Adrenal gland (tissue), 5 donors: ENCODE measurements around the gene BCL2L11.

Source experiments
- CTCF ChIP-seq, 6 experiments: fragments of 450-650 bp in 4 of 6; fragments of 200-600 bp in 2 of 6; sonication (generic) in 1 of 6; IDR thresholded peaks; 1 replicate in 5 of 6; 2 replicates in 1 of 6; pipeline versions ENCODE4 v1.5.1 to v1.8.0; 2016 to 2021; ENCODE audit warnings: antibody characterized with exemption in 6 of 6, mild to moderate bottlenecking in 2 of 6, moderate library complexity in 1 of 6
- POLR2A ChIP-seq, 2 donors: fragments of 450-650 bp; IDR thresholded peaks; one replicate each; pipeline ENCODE4 v1.6.1; 2017; ENCODE audit warnings: antibody characterized with exemption in 2 of 2, mild to moderate bottlenecking in 2 of 2, moderate library complexity in 1 of 2
- donor health status: DM: no; HTN: no; CAD: no.

- TF ChIP-seq CTCF (IDR thresholded peaks at IDR 0.05) (no peak), POLR2A (IDR thresholded peaks at IDR 0.05) (no peak)
Observed at GRCh38 chr2:111159641-111160040, 38.9 kb downstream of the BCL2L11 start.
